ENCODE results near the gene ZFHX2. TPM values are rescaled to one million over a fixed set of nuclear protein-coding genes. Genes with fewer than 3 reads are reported as not detected.

Gene ZFHX2
- total and polyA plus RNA-seq, 2 of the 13 experiments (the other 11 are each of a cell fraction or from before 2014, with no cell fraction given), result 0.17 to 0.44 TPM

- TF ChIP-seq ZNF318 (CRISPR knock-in tag; IDR thresholded peaks at IDR 0.05) (peak; percentile 100), ZNF768 (CRISPR knock-in tag; IDR thresholded peaks at IDR 0.05) (peak; percentile 68), HNF4G (IDR thresholded peaks at IDR 0.05; ENCODE audit: borderline replicate concordance, low read depth, low read length) (0 out of 2 replicates have a peak, but pooled peaks have one; percentile 10), HNF4G (CRISPR knock-in tag; IDR thresholded peaks at IDR 0.05; ENCODE audit: borderline replicate concordance, low read depth) (peak; percentile 77), U2AF1 (optimal IDR thresholded peaks at IDR 0.05; ENCODE audit: low read depth, low read length) (peak; percentile 28), ETV6 (CRISPR knock-in tag; conservative IDR thresholded peaks at IDR 0.05) (peak; percentile 93; the same call in 1 of the 2 replicates), ATAD3A (CRISPR knock-in tag; IDR thresholded peaks at IDR 0.05) (peak; percentile 93), ZBTB38 (CRISPR knock-in tag; IDR thresholded peaks at IDR 0.05) (peak; percentile 97), SP2 (CRISPR knock-in tag; IDR thresholded peaks at IDR 0.05) (peak; percentile 53), ZNF264 (CRISPR knock-in tag; IDR thresholded peaks at IDR 0.05) (peak; percentile 82)
- TF ChIP-seq, protein P1, sequence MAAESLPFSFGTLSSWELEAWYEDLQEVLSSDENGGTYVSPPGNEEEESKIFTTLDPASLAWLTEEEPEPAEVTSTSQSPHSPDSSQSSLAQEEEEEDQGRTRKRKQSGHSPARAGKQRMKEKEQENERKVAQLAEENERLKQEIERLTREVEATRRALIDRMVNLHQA (CRISPR knock-in tag; IDR thresholded peaks at IDR 0.05), result peak; percentile 83; the same call in 1 of the 2 replicates
Observed at GRCh38 chr14:23583761-23584526, 32.4 kb upstream of the ZFHX2 start (continued).

Data from HepG2 (cell line).